IMR-90 (cell line): ENCODE results near the gene DPYSL3.

Experiments used
- BHLHE40 ChIP-seq: fragments of 150-350 bp; IDR thresholded peaks from 2 replicates; pipeline ENCODE4 v1.6.1; 2016; ENCODE audit warnings: mild to moderate bottlenecking, low read depth, low read length
- POLR2A ChIP-seq: IDR thresholded peaks from 2 replicates; pipeline ENCODE4 v1.6.1; 2012; ENCODE audit warnings: mild to moderate bottlenecking, low read depth, low read length
- RCOR1 ChIP-seq: IDR thresholded peaks from 2 replicates; pipeline ENCODE4 v1.6.1; 2012; ENCODE audit warnings: mild to moderate bottlenecking, low read length, improper control_type of control experiment; ENCODE audit not compliant: insufficient replicate concordance
- SMC3 ChIP-seq: fragments of 150-350 bp; IDR thresholded peaks from 2 replicates; pipeline ENCODE4 v1.6.1; 2016; ENCODE audit warnings: low read depth, mild to moderate bottlenecking, antibody characterized with exemption, low read length, moderate library complexity
- TF ChIP-seq, protein P1 (sequence below): conservative IDR thresholded peaks from 2 replicates; pipeline ENCODE4 v1.5.1; 2012; ENCODE audit warnings: mild to moderate bottlenecking, low read depth, low read length, improper control_type of control experiment
- TF ChIP-seq, protein P2 (sequence below): fragments of 150-350 bp; IDR thresholded peaks from 2 replicates; pipeline ENCODE4 v1.6.1; 2016; ENCODE audit warnings: low read depth, mild to moderate bottlenecking, low read length, moderate library complexity, borderline replicate concordance

DNA sequence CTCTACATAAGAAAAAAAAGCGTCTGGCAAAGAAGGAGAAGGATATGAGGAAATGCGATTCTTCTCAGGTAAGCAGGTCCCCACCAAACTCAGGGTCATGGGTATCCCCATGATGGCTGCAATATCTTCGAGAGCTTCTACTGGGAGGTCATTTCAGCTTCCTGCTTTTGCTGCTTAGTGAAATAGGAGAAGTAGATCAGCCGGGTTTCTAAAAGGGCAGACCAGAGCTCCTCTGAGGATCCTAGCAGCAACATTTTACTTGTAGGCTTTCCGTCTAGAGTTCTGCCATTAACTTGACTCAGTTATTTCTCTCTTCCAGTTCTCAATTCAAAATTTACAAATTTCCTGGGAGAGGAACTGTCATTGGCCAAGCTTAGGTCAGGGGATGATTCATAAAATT, 134.7 kb downstream of the DPYSL3 start:
- TF ChIP-seq, protein P1, sequence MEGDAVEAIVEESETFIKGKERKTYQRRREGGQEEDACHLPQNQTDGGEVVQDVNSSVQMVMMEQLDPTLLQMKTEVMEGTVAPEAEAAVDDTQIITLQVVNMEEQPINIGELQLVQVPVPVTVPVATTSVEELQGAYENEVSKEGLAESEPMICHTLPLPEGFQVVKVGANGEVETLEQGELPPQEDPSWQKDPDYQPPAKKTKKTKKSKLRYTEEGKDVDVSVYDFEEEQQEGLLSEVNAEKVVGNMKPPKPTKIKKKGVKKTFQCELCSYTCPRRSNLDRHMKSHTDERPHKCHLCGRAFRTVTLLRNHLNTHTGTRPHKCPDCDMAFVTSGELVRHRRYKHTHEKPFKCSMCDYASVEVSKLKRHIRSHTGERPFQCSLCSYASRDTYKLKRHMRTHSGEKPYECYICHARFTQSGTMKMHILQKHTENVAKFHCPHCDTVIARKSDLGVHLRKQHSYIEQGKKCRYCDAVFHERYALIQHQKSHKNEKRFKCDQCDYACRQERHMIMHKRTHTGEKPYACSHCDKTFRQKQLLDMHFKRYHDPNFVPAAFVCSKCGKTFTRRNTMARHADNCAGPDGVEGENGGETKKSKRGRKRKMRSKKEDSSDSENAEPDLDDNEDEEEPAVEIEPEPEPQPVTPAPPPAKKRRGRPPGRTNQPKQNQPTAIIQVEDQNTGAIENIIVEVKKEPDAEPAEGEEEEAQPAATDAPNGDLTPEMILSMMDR: no peak
- no peak for TF ChIP-seq POLR2A
- TF ChIP-seq SMC3: no peak
- TF ChIP-seq BHLHE40: no peak
- TF ChIP-seq, protein P2, sequence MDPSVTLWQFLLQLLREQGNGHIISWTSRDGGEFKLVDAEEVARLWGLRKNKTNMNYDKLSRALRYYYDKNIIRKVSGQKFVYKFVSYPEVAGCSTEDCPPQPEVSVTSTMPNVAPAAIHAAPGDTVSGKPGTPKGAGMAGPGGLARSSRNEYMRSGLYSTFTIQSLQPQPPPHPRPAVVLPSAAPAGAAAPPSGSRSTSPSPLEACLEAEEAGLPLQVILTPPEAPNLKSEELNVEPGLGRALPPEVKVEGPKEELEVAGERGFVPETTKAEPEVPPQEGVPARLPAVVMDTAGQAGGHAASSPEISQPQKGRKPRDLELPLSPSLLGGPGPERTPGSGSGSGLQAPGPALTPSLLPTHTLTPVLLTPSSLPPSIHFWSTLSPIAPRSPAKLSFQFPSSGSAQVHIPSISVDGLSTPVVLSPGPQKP: no peak
- TF ChIP-seq RCOR1: no peak
